HPDE6-E6E7 (cell line): Measurements from ENCODE around the gene MMAB.

Experiments
- DNase-seq: peaks from one replicate; pipeline ENCODE4 v3.0.0; 2011; ENCODE audit warnings: missing footprints; ENCODE audit errors: extremely low spot score

The MMAB gene

GRCh38 chr12:109586385-109587296, 13.3 kb upstream of the MMAB start:
- DNase-seq: no peak

GRCh38 chr12:109583733-109584132, 10.4 kb upstream of the MMAB start:
- no peak for DNase-seq

- DNase-seq: peak; percentile 66
Observed at GRCh38 chr12:109582636-109583035, 9.3 kb upstream of the MMAB start.

- peak; percentile 98 for DNase-seq
Observed at GRCh38 chr12:109581856-109582255, 8.6 kb upstream of the MMAB start.

- DNase-seq: no peak
Observed at GRCh38 chr12:109581334-109581691, 8.0 kb upstream of the MMAB start.

- no peak for DNase-seq
Observed at GRCh38 chr12:109580684-109581333, 7.5 kb upstream of the MMAB start.

GRCh38 chr12:109580272-109580671, 7.0 kb upstream of the MMAB start:
- no peak for DNase-seq

- no peak for DNase-seq
Observed at GRCh38 chr12:109579639-109580038, 6.3 kb upstream of the MMAB start.

- no peak for DNase-seq
Observed at GRCh38 chr12:109578330-109578927, 5.1 kb upstream of the MMAB start.

GRCh38 chr12:109577311-109577710, 4.0 kb upstream of the MMAB start:
- DNase-seq: no peak

GRCh38 chr12:109575683-109576082, 2.4 kb upstream of the MMAB start:
- no peak for DNase-seq

- DNase-seq: no peak
Observed at GRCh38 chr12:109573914-109574244, 575 bp upstream of the MMAB start.

- no peak for DNase-seq
Observed at GRCh38 chr12:109572506-109572845, 828 bp downstream of the MMAB start.

- DNase-seq: no peak
Observed at GRCh38 chr12:109571773-109572505, 1.4 kb downstream of the MMAB start.

- no peak for DNase-seq
Observed at GRCh38 chr12:109568486-109568885, 4.8 kb downstream of the MMAB start.

- DNase-seq: no peak
Observed at GRCh38 chr12:109567967-109568366, 5.3 kb downstream of the MMAB start.

- DNase-seq: no peak
Observed at GRCh38 chr12:109567296-109567695, 6.0 kb downstream of the MMAB start.

- DNase-seq: no peak
Observed at GRCh38 chr12:109566424-109566823, 6.9 kb downstream of the MMAB start.

GRCh38 chr12:109563291-109564284, 9.7 kb downstream of the MMAB start:
- DNase-seq: no peak

- DNase-seq: no peak
Observed at GRCh38 chr12:109562871-109563270, 10.4 kb downstream of the MMAB start.

- no peak for DNase-seq
Observed at GRCh38 chr12:109561711-109562030, 11.6 kb downstream of the MMAB start.
